ENCODE data around the gene ANO10. TPM values are rescaled to one million over a fixed set of nuclear protein-coding genes. Genes with fewer than 3 reads are reported as not detected.
A peak's percentile ranks its signal among the peaks of the same experiment; 100 is the strongest.

The ANO10 gene
- total and polyA plus RNA-seq, 5 donors from 2014 or later: 5.3 to 9.8 (median 6.5) TPM

DNA sequence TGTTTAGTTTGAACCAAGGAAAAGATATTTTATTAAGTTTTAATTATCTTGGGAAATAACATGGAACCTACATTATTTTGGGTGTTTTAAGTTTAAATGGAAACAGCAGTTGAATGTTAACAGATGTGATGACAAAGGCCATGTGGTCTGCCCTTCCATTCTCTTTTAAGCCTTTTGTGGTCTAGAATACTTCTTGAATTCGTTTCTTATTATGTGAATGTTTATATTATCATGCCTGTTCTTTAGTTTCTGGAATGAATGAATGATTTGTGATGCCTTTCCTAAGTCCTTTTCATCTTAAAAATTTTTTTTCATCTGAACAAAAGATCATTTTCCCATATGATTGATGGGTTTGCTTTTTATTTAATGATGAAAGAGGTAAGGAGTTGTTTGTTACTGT, 290.8 kb downstream of the ANO10 start:
- Mint-ChIP-seq H3K4me1 (peaks cover 45 to 64% (median 53%) of the 10 kb centered on the region in 4 donors), H3K27ac (peak overlapping the region in 1 of 3 donors; percentile 42), H3K4me3 (no peak overlapping the region), H3K9me3 (peaks cover 0 to 12% (median 4%) of the 10 kb centered on the region in 7 donors), H3K27me3 (no peaks in the 10 kb centered on the region), H3K36me3 (peaks cover 28% of the 10 kb centered on the region)
- ATAC-seq (ENCODE audit: low read depth in 2 of 2) (no peak), DNase-seq (no peak)
- H3K27me3 ChIP-seq (ENCODE audit: control insufficient read depth, insufficient read depth, low read length): no peaks in the 10 kb centered on the region
- no peak overlapping the region for H3K4me3 ChIP-seq (ENCODE audit: low read depth, low read length)
- H3K4me1 ChIP-seq (ENCODE audit: control insufficient read depth, insufficient read depth, low read length, poor library complexity, severe bottlenecking): peaks cover 32% of the 10 kb centered on the region
- H3K27ac ChIP-seq (ENCODE audit: insufficient read depth, low read length, poor library complexity, severe bottlenecking): peak overlapping the region; percentile 41
- peaks cover 10% of the 10 kb centered on the region in 2 experiments for H3K9me3 ChIP-seq (ENCODE audit: control insufficient read depth in 2 of 2, low read length in 2 of 2)
- H3K36me3 ChIP-seq (ENCODE audit: control insufficient read depth, insufficient read depth, low read length): peaks cover 43% of the 10 kb centered on the region

DNA sequence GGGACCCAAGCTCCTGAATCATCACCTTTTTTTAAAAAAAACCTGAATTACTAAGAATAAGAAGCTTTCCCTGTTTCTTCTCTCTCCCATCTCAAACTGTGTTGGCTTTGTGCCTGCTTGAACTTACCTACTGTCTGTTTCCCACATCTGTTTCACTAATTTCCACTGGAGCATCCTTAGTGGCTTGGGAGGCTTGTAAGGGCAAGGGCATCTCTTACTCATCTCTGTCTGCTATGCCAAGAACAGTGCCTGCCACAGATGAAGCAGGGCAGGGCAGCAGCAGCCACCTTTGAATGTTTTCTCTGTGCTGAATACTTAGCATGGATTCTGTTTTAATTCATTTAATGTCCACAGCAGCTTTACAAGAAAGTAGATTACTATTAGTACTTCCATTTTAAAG, 293.2 kb downstream of the ANO10 start:
- H3K36me3 Mint-ChIP-seq: peaks cover 16% of the 10 kb centered on the region
- H3K36me3 ChIP-seq (ENCODE audit: control insufficient read depth, insufficient read depth, low read length): peaks cover 19% of the 10 kb centered on the region

DNA sequence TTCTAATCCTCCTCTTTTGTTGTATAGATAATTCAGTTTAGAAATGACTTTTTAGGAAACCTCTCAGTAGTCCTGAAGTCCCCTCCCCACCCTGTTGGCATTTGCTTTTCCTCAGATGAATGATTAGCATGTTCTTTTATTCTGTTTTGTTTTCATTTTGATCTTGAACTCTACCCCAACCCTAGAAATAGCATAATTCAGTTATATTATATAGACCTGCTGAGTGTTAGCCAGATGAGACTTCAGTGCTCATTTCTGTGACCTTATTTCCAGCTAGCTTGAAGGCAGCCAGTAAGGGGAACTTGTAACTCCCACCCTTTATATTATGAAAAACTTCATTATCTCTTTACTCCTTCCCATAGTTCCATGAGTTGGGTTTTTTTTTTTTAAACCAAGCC, 294.2 kb downstream of the ANO10 start:
- H3K4me3 ChIP-seq (ENCODE audit: low read depth, low read length): peak overlapping the region; percentile 46
- no peak for DNase-seq
- H3K27me3 ChIP-seq (ENCODE audit: control insufficient read depth, insufficient read depth, low read length): no peaks in the 10 kb centered on the region
- Mint-ChIP-seq H3K4me1 (peaks cover 62 to 90% (median 66%) of the 10 kb centered on the region in 4 donors), H3K4me3 (peak overlapping the region in 3 of 4 donors; percentile 28 to 61 (median 59)), H3K27me3 (no peaks in the 10 kb centered on the region), H3K9me3 (peaks cover 0 to 1% (median 0%) of the 10 kb centered on the region in 7 donors), H3K36me3 (peaks cover 16% of the 10 kb centered on the region), H3K27ac (peak overlapping the region; percentile 34 to 87 (median 86))
- H3K4me1 ChIP-seq (ENCODE audit: control insufficient read depth, insufficient read depth, low read length, poor library complexity, severe bottlenecking): peaks cover 55% of the 10 kb centered on the region
- ATAC-seq (ENCODE audit: low read depth in 2 of 2): no peak
- peak overlapping the region; percentile 38 for H3K27ac ChIP-seq (ENCODE audit: insufficient read depth, low read length, poor library complexity, severe bottlenecking)
- no peaks in the 10 kb centered on the region for H3K9me3 ChIP-seq (ENCODE audit: control insufficient read depth in 2 of 2, low read length in 2 of 2)
- peaks cover 15% of the 10 kb centered on the region for H3K36me3 ChIP-seq (ENCODE audit: control insufficient read depth, insufficient read depth, low read length)

More for the DNA sequence above, 293.2 kb downstream of the ANO10 start:
- Histone ChIP-seq H3K9me3 (ENCODE audit: control insufficient read depth in 2 of 2, low read length in 2 of 2) (no peaks in the 10 kb centered on the region), H3K27ac (ENCODE audit: insufficient read depth, low read length, poor library complexity, severe bottlenecking) (peak overlapping the region; percentile 1), H3K4me1 (ENCODE audit: control insufficient read depth, insufficient read depth, low read length, poor library complexity, severe bottlenecking) (peaks cover 55% of the 10 kb centered on the region), H3K27me3 (ENCODE audit: control insufficient read depth, insufficient read depth, low read length) (no peaks in the 10 kb centered on the region), H3K4me3 (ENCODE audit: low read depth, low read length) (no peak overlapping the region)
- no peaks in the 10 kb centered on the region for H3K27me3 Mint-ChIP-seq
- ATAC-seq (ENCODE audit: low read depth in 2 of 2) (no peak), DNase-seq (no peak)
- peaks cover 59 to 81% (median 65%) of the 10 kb centered on the region in 4 donors for H3K4me1 Mint-ChIP-seq
- H3K27ac Mint-ChIP-seq: peak overlapping the region in 2 of 3 donors; percentile 86 to 91
- peaks cover 0 to 2% (median 0%) of the 10 kb centered on the region in 7 donors for H3K9me3 Mint-ChIP-seq
- H3K4me3 Mint-ChIP-seq: peak overlapping the region in 2 of 4 donors; percentile 8 to 30

DNA sequence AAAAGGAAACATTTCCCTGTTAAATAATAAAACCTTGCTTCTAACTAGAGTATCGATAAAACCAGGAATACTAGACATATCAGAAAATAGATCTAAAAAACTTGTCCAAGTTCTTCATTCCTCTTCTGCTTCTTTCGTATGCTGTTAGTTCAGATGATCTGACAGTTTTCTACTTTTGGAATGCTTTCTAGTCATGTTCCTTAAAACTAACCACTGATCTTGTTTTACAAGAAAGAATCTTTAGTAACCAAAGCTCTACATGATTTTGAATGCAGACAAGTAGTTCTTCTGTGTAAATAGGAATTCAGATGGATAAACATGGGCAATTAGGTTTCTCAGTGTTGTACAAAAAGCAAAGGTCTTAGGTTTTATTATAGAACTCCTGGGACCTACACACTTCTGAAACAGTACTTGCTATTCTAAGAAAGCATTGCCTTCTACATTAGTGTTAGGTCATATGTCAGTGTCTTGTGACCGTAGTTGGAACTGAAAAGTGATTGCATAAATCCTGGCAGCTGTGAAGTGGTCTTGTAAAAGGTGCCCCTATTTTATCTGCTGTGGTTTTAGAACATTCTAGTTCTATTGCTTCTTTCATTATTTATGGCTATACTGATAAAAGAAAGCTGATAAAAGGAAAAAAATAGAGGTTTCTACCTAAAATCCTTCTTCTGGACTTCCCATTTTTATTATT, 294.8 kb downstream of the ANO10 start:
- no peak for ATAC-seq (ENCODE audit: low read depth in 2 of 2)
- Histone ChIP-seq H3K36me3 (ENCODE audit: control insufficient read depth, insufficient read depth, low read length) (peaks cover 10% of the 10 kb centered on the region), H3K4me3 (ENCODE audit: low read depth, low read length) (peak overlapping the region; percentile 46), H3K9me3 (ENCODE audit: control insufficient read depth in 2 of 2, low read length in 2 of 2) (no peaks in the 10 kb centered on the region), H3K27me3 (ENCODE audit: control insufficient read depth, insufficient read depth, low read length) (no peaks in the 10 kb centered on the region), H3K27ac (ENCODE audit: insufficient read depth, low read length, poor library complexity, severe bottlenecking) (peak overlapping the region; percentile 38), H3K4me1 (ENCODE audit: control insufficient read depth, insufficient read depth, low read length, poor library complexity, severe bottlenecking) (peaks cover 54% of the 10 kb centered on the region)
- DNase-seq: no peak
- Mint-ChIP-seq H3K27me3 (no peaks in the 10 kb centered on the region), H3K4me1 (peaks cover 59 to 91% (median 69%) of the 10 kb centered on the region in 4 donors), H3K4me3 (peak overlapping the region; percentile 55 to 76 (median 60)), H3K36me3 (peaks cover 15% of the 10 kb centered on the region), H3K27ac (peak overlapping the region; percentile 70 to 87 (median 86)), H3K9me3 (peaks cover 0 to 1% (median 0%) of the 10 kb centered on the region in 7 donors)

DNA sequence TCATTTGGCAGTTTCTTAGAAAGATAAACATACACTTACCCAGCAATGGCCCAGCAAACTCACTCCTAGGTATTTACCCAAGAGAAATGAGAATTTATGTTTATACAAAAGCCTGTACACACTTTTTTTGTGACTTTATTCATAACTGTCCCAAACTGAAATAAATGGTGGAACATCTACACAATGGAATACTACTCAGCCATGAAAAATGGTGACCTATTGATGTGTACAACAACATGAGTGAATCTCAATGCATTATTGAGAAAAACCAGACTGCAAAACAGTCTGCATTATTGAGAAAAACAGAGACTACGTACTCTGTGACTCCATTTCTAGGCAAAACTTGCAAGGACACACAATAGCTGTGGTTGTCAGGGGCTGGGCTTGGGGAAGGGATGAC, 298.3 kb downstream of the ANO10 start:
- peaks cover 18% of the 10 kb centered on the region for H3K36me3 ChIP-seq (ENCODE audit: control insufficient read depth, insufficient read depth, low read length)
- no peak overlapping the region for H3K4me3 ChIP-seq (ENCODE audit: low read depth, low read length)
- H3K9me3 ChIP-seq (ENCODE audit: control insufficient read depth in 2 of 2, low read length in 2 of 2): no peaks in the 10 kb centered on the region
- Mint-ChIP-seq H3K27ac (peak overlapping the region in 1 of 3 donors; percentile 34), H3K9me3 (peaks cover 0 to 1% (median 0%) of the 10 kb centered on the region in 7 donors), H3K4me3 (no peak overlapping the region), H3K36me3 (peaks cover 26% of the 10 kb centered on the region), H3K27me3 (no peaks in the 10 kb centered on the region), H3K4me1 (peaks cover 60 to 95% (median 68%) of the 10 kb centered on the region in 4 donors)
- no peaks in the 10 kb centered on the region for H3K27me3 ChIP-seq (ENCODE audit: control insufficient read depth, insufficient read depth, low read length)
- ATAC-seq (ENCODE audit: low read depth in 2 of 2) (no peak), DNase-seq (no peak)
- H3K27ac ChIP-seq (ENCODE audit: insufficient read depth, low read length, poor library complexity, severe bottlenecking): peak overlapping the region; percentile 29
- peaks cover 53% of the 10 kb centered on the region for H3K4me1 ChIP-seq (ENCODE audit: control insufficient read depth, insufficient read depth, low read length, poor library complexity, severe bottlenecking)

DNA sequence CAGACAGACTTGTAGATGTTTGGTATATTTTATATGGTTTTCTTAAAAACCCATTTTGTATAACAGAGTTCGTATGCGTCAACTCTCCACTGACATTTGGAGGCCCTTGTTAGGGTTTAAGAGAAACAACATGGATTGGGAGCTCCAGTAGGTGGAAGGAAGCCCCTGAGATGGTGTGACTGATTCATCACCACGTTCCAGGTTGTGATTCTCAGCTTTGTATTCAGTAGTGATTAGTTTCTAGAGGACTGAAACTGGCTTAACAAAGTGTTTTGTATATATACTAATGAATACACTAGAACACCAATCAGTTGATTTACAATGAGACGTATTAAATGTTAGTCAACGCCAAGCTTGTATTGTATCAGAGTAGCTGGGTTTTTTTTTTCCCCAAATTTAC, 301.5 kb downstream of the ANO10 start:
- peaks cover 44 to 95% (median 65%) of the 10 kb centered on the region in 4 donors for H3K4me1 Mint-ChIP-seq
- peaks cover 32% of the 10 kb centered on the region for H3K36me3 ChIP-seq (ENCODE audit: control insufficient read depth, insufficient read depth, low read length)
- H3K36me3 Mint-ChIP-seq: peaks cover 40% of the 10 kb centered on the region
- no peaks in the 10 kb centered on the region for H3K9me3 ChIP-seq (ENCODE audit: control insufficient read depth in 2 of 2, low read length in 2 of 2)
- H3K27ac Mint-ChIP-seq: peak overlapping the region in 2 of 3 donors; percentile 17 to 78
- DNase-seq (no peak), ATAC-seq (ENCODE audit: low read depth in 2 of 2) (no peak)
- no peak overlapping the region for H3K27ac ChIP-seq (ENCODE audit: insufficient read depth, low read length, poor library complexity, severe bottlenecking)
- no peaks in the 10 kb centered on the region for H3K27me3 Mint-ChIP-seq
- H3K4me3 Mint-ChIP-seq: peak overlapping the region in 1 of 4 donors; percentile 48
- H3K9me3 Mint-ChIP-seq: peaks cover 0 to 1% (median 0%) of the 10 kb centered on the region in 7 donors
- no peak overlapping the region for H3K4me3 ChIP-seq (ENCODE audit: low read depth, low read length)
- H3K27me3 ChIP-seq (ENCODE audit: control insufficient read depth, insufficient read depth, low read length): no peaks in the 10 kb centered on the region
- H3K4me1 ChIP-seq (ENCODE audit: control insufficient read depth, insufficient read depth, low read length, poor library complexity, severe bottlenecking): peaks cover 51% of the 10 kb centered on the region

DNA sequence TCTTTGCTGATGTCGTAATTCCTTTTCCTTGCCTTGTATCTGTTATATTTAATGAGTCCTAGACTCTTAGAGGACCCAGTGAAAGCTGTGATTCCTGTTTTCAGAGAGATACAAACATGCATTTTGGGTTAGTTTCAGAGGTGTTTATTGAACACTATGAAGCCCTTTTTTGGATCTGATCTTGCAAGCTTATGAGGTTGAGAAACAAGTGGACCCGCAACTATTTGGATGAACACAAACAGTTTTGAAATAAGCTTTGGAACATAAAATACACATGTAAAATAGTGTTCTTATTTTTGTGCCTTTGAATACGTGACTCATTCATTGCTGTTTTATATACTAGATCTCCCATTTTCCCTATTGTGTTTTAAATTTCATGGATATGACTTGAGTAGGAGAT, 302.0 kb downstream of the ANO10 start:
- no peaks in the 10 kb centered on the region for H3K9me3 ChIP-seq (ENCODE audit: control insufficient read depth in 2 of 2, low read length in 2 of 2)
- H3K4me1 Mint-ChIP-seq: peaks cover 43 to 95% (median 67%) of the 10 kb centered on the region in 4 donors
- H3K9me3 Mint-ChIP-seq: peaks cover 0 to 1% (median 0%) of the 10 kb centered on the region in 7 donors
- H3K27me3 Mint-ChIP-seq: no peaks in the 10 kb centered on the region
- H3K36me3 Mint-ChIP-seq: peaks cover 40% of the 10 kb centered on the region
- peak overlapping the region in 3 of 4 donors; percentile 48 to 75 (median 49) for H3K4me3 Mint-ChIP-seq
- peak overlapping the region in 2 of 3 donors; percentile 17 to 78 for H3K27ac Mint-ChIP-seq
- peaks cover 32% of the 10 kb centered on the region for H3K36me3 ChIP-seq (ENCODE audit: control insufficient read depth, insufficient read depth, low read length)
- H3K4me3 ChIP-seq (ENCODE audit: low read depth, low read length): no peak overlapping the region
- no peak for DNase-seq
- ATAC-seq (ENCODE audit: low read depth in 2 of 2): no peak
- H3K27ac ChIP-seq (ENCODE audit: insufficient read depth, low read length, poor library complexity, severe bottlenecking): no peak overlapping the region
- no peaks in the 10 kb centered on the region for H3K27me3 ChIP-seq (ENCODE audit: control insufficient read depth, insufficient read depth, low read length)
- peaks cover 51% of the 10 kb centered on the region for H3K4me1 ChIP-seq (ENCODE audit: control insufficient read depth, insufficient read depth, low read length, poor library complexity, severe bottlenecking)

Data from CD4-positive, CD25-positive, alpha-beta regulatory T cell (primary cell).